ENCODE results near the gene ISYNA1.

The ISYNA1 gene

DNA sequence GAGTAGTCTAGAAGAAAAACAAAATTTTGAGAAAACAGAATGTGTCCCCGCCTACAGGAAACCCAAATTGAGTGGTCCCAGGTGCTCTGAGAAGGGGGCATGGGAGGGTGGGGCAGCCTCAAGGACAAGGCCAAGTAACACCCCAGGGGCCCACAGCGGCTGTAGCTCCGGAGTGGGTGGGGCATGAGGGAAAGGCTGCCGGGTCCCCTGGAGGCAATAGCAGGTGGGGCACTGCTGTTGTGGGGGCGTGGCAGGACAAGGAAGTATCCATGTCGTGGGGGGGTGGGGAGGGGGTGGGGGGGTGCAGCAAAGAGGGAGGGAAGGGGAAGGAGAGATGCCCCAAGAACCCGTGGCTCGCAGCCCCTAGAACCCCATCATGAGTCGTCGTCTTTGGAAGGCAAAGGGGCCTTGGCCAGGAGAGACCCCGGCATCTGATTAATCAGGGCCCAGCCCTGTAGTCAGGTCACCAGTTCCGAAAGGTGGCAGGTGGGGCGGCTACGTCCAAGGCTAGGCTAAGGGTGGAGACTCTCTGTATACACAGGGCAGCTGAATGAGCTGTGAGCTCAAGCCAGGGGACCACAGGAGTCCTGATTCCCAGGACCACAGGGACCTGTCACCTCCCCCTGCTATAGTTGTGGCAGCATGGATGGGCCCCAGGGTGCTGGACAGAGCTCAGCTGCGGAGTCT, 7.5 kb upstream of the ISYNA1 start:
- in situ Hi-C loops (cut with MboI; ENCODE audit: low sequenced_read_pairs) = no loop called here

DNA sequence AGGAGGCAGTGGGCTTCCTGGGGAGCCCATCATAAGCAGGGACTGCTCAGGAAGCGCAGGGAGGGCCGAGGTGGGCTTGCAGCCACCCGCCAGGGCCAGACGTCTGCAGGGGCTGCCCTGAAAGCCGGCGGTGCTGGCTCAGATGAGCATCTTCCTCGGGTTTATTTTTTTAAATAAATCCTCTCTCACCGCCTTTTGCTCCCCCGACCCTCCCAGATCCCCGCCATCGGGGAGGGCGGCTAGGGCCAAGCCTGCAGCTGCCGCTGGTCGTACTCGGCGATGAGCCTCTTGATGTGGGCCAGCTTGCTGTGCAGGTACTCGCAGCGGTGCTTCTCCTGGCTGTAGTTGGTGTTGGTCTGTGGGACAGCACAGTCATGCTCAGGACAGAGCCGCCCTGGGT, 6.6 kb upstream of the ISYNA1 start:
- in situ Hi-C loops (cut with MboI; ENCODE audit: low sequenced_read_pairs) = no loop called here

DNA sequence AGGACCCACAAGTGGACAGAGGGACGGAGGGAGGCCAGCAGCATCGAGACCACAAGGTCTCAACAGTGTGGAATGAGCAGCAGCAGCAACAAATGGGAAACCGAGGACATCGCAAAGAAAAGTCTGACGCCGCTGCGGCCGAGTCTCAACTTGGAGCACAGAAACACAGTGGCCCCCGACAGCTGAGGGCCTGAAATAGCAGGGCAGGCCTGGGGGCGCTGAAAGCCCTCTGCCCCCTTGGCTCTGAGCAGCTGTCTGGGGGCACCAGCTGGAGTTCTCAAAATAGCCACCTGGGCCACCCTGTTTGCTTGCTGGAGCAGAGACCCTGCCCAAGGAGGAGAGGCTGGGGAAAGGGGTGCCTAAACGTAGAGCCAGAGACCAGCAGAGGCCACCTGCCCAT, 5.9 kb upstream of the ISYNA1 start:
- in situ Hi-C loops (cut with MboI; ENCODE audit: low sequenced_read_pairs) = no loop called here

DNA sequence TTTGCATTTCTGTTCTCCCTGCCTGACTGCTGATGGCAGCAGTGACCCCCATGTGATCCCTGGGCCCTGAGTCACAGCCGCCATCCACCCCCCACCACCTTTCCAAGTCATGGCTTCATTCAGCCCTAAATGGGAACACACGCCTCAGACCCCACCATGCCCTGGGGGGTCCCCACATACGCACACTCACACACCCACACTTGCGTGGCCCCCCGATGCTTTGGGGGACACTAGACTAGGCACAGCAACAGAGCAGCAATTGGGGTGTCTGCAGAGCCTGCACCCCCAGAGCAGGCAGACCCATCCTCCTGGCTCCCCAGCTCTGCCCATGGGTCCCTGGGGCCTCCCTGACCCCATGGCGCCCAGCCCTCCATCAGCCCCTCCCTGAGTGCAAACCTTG, 5.5 kb upstream of the ISYNA1 start:
- in situ Hi-C loops (cut with MboI; ENCODE audit: low sequenced_read_pairs) = no loop called here

- in situ Hi-C loops (cut with MboI; ENCODE audit: low sequenced_read_pairs) = no loop called here
Measured at GRCh38 chr19:18442941-18443340, 5.0 kb upstream of the ISYNA1 start.

GRCh38 chr19:18441804-18442788, 4.2 kb upstream of the ISYNA1 start:
- in situ Hi-C loops (cut with MboI; ENCODE audit: low sequenced_read_pairs) = no loop called here

- in situ Hi-C loops (cut with MboI; ENCODE audit: low sequenced_read_pairs) = no loop called here
Measured at GRCh38 chr19:18440936-18441803, 3.2 kb upstream of the ISYNA1 start.

GRCh38 chr19:18440415-18440877, 2.5 kb upstream of the ISYNA1 start:
- in situ Hi-C loops (cut with MboI; ENCODE audit: low sequenced_read_pairs) = no loop called here

DNA sequence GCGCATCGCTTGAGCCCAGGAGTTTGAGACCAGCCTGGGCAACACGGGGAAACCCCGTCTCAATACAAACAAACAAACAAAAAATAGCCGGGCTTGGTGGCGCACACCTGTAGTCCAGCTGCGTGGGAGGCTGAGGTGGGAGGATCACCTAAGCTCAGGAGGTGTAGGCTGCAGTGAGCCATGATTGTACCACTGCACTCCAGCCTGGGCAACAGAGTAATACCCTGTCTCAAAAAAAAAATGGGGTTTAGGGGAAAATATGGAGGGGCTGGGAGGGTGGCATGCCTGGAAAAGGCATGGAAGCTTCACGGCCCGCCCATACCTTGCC, 1.9 kb upstream of the ISYNA1 start:
- in situ Hi-C loops (cut with MboI; ENCODE audit: low sequenced_read_pairs) = no loop called here

GRCh38 chr19:18439025-18439909, 1.3 kb upstream of the ISYNA1 start:
- in situ Hi-C loops (cut with MboI; ENCODE audit: low sequenced_read_pairs) = no loop called here

DNA sequence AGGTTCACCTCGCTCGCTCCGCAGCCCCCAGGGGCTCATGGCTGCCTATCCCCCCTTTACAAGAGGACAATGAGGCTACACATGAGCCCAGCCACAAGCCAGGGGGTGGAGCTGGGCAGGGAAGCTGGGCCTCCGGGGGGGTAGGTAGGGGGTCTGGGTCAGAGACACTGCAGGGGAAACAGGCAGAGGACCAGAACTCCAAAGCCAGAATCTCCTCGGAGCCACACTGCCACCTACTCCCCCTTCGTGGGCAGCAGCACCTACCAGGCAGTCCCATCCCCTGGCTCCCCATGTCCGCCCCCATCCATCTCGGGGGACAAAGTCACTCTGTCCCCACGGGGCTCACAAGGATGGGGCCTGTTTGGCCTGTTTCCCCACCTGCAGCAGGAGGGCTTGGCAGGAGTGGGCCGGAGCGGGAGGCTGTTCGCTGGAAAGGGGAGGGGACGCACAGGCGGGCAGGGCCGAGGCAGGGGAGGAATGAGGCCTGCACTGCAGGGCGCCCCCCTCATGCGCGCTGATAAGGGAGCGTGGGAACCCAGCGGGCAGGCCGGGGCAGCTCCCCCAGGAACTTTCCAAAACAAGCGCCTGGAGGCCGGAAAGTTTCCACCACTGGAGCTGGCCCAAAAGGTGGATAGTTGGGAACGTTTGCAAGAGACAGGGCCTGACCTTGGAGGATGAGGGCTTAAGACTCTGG, 545 bp upstream of the ISYNA1 start:
- in situ Hi-C loops (cut with MboI; ENCODE audit: low sequenced_read_pairs) = no loop called here

- in situ Hi-C loops (cut with MboI; ENCODE audit: low sequenced_read_pairs) = no loop called here
Measured at GRCh38 chr19:18436671-18437490, 1.1 kb downstream of the ISYNA1 start.

DNA sequence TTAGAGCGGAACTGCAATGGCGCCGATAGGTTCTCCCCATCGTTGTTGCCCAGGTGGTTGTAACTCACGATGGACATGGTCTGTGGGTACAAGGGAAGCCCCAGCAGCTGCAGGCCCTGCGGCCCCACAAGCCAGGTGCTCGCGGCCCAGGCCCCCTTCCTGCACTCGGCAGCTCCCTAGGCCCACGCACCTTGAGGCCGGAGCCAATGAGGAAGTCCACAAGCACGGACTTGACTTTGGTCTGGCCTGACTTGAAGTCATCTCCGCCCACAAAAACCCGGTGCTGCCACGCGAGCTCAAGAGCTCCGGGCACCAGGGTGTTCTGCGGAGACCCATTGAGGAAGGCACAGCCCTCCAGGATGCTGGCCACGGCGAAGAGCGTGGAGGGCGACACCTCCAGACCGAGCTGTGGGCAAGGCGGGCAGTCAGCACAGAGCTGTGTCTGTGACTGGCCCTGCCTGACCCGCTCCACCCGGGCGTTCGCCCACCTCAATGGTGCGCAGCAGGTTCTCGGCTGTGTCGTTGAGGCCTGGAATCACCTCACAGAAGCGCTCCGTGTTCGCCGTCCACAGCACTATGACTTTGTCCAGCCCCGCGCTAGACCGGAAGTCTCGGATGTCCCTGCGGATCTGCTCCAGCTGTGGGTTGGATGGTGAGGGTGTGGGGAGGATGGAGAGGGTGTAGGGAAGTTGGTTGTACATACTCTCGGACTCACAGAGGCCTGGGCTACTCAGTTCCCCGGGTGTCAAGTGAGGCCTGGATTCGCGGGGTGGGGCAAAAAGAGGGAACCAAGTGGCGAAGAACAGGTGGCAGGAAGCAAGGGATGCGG, 1.9 kb downstream of the ISYNA1 start:
- in situ Hi-C loops (cut with MboI; ENCODE audit: low sequenced_read_pairs) = no loop called here

- in situ Hi-C loops (cut with MboI; ENCODE audit: low sequenced_read_pairs) = no loop called here
Measured at GRCh38 chr19:18435178-18435841, 2.6 kb downstream of the ISYNA1 start.

- in situ Hi-C loops (cut with MboI; ENCODE audit: low sequenced_read_pairs) = no loop called here
Measured at GRCh38 chr19:18434411-18435175, 3.3 kb downstream of the ISYNA1 start.

DNA sequence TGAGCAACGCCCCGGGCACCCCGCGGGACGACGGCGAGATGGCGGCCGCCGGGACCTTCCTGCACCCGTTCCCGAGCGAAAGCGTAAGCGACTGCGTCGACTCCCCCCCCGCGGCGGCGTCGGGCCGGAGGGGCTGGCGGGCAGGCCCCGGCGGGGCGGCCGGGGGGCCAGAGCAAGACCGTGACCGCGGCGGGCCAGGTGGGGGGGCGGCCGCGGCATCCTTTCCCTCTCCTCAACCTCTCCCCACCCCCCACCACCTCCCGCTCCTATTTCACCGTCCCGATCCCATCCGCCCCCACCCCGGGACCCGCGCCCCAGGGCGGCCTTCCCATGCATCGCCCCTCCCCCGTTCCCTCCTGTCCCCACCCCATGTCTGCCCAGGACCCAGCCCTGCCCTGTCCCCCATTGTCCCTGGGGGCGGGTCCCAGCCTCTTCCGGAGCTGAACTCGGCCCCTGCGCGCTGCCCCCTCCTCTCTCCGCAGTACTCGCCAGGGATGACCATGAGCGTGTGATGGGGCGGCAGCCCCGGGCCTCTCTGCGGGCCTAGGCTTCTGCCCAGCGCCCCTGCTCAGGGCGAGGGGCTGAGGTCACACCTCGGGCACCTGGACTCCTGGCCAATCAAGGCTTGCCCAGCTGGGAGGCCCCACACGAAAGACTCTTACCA, 4.1 kb downstream of the ISYNA1 start:
- in situ Hi-C loops (cut with MboI; ENCODE audit: low sequenced_read_pairs) = no loop called here

Data from hTERT RPE-1 (cell line).